ENCODE results near the gene OSBPL9. TPM values are rescaled to one million over a fixed set of nuclear protein-coding genes. Genes with fewer than 3 reads are reported as not detected.

The OSBPL9 gene
- total RNA-seq, 2 experiments from 2014 or later: 35.6 to 36.5 TPM

DNA sequence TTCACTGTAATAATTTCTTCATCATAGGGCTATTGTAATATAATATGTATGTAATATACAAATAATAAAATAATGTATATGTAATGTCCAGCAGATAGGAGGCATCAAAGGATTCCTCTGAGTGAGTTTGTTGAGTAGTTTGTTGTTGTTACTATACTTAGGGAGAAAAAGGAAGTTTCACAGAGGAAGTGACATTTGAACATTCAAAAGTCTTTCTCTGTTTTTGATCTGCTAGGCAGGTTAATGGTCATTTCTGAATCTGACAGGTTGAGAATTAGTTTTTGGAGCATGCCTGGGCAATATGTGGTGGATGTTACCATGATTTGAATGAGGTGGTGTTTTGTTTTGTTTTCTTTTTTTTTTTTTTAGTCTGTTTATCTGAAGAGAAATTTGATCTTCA is 159.5 kb downstream of the OSBPL9 start:
- H3K4me3 ChIP-seq (ENCODE audit: low read length): no peak overlapping the region
- ATAC-seq (ENCODE audit: poor library complexity) (no peak), DNase-seq (no peak)
- ChIA-PET POLR2A (interaction anchor here (1.2 to 1.4 kb wide), 2 partner anchors 47 to 83 kb away, joined by 3 to 5 read pairs; no protein-coding TSS in a partner anchor), CTCF (no interaction called here)
- H3K27me3 ChIP-seq (ENCODE audit: control insufficient read depth in 1 of 2, insufficient read depth in 2 of 2, low read length in 2 of 2): no peaks in the 10 kb centered on the region
- Mint-ChIP-seq H3K27ac (no peak overlapping the region), H3K4me3 (no peak overlapping the region), H3K27me3 (no peaks in the 10 kb centered on the region), H3K4me1 (ENCODE audit: low read depth) (no peaks in the 10 kb centered on the region), H3K36me3 (ENCODE audit: low read depth) (peaks cover 89% of the 10 kb centered on the region), H3K9me3 (no peaks in the 10 kb centered on the region)
- peaks cover 74% of the 10 kb centered on the region for H3K36me3 ChIP-seq (ENCODE audit: insufficient read depth, low read length)
- no peak overlapping the region for H3K27ac ChIP-seq (ENCODE audit: low read depth in 1 of 2, low read length in 2 of 2)
- intact Hi-C loops (cut with DNase I, micrococcal nuclease): no loop called here
- TF ChIP-seq, protein P1, sequence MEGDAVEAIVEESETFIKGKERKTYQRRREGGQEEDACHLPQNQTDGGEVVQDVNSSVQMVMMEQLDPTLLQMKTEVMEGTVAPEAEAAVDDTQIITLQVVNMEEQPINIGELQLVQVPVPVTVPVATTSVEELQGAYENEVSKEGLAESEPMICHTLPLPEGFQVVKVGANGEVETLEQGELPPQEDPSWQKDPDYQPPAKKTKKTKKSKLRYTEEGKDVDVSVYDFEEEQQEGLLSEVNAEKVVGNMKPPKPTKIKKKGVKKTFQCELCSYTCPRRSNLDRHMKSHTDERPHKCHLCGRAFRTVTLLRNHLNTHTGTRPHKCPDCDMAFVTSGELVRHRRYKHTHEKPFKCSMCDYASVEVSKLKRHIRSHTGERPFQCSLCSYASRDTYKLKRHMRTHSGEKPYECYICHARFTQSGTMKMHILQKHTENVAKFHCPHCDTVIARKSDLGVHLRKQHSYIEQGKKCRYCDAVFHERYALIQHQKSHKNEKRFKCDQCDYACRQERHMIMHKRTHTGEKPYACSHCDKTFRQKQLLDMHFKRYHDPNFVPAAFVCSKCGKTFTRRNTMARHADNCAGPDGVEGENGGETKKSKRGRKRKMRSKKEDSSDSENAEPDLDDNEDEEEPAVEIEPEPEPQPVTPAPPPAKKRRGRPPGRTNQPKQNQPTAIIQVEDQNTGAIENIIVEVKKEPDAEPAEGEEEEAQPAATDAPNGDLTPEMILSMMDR (IDR thresholded peaks at IDR 0.05): no peak
- H3K9me3 ChIP-seq (ENCODE audit: control insufficient read depth in 1 of 2, insufficient read depth in 1 of 2, low read length in 2 of 2): no peaks in the 10 kb centered on the region
- no peaks in the 10 kb centered on the region for H3K4me1 ChIP-seq (ENCODE audit: insufficient read depth, low read length)

DNA sequence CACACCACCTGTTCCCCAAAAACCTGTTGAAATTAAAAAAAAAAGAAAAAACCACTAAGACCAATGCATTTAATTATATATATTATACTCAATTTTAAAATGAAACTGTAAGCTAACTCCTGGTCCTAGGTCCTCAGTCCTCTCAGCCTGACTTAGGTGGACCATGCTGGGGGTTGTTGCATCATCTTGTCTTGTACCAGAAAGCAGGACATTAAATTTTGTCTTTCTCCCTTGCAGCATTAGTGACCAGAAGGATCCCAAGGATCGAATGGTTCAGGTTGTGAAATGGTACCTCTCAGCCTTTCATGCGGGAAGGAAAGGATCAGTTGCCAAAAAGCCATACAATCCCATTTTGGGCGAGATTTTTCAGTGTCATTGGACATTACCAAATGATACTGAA is 164.0 kb downstream of the OSBPL9 start:
- DNase-seq (no peak), ATAC-seq (ENCODE audit: poor library complexity) (no peak)
- no peaks in the 10 kb centered on the region for H3K27me3 Mint-ChIP-seq
- TF ChIP-seq, protein P1 (IDR thresholded peaks at IDR 0.05): no peak
- no peaks in the 10 kb centered on the region for H3K9me3 Mint-ChIP-seq
- Histone ChIP-seq H3K36me3 (ENCODE audit: insufficient read depth, low read length) (peaks cover 78% of the 10 kb centered on the region), H3K27me3 (ENCODE audit: control insufficient read depth in 1 of 2, insufficient read depth in 2 of 2, low read length in 2 of 2) (no peaks in the 10 kb centered on the region), H3K4me3 (ENCODE audit: low read length) (no peak overlapping the region), H3K27ac (ENCODE audit: low read depth in 1 of 2, low read length in 2 of 2) (no peak overlapping the region), H3K4me1 (ENCODE audit: insufficient read depth, low read length) (no peaks in the 10 kb centered on the region), H3K9me3 (ENCODE audit: control insufficient read depth in 1 of 2, insufficient read depth in 1 of 2, low read length in 2 of 2) (no peaks in the 10 kb centered on the region)
- H3K4me1 Mint-ChIP-seq (ENCODE audit: low read depth): no peaks in the 10 kb centered on the region
- no peak overlapping the region for H3K27ac Mint-ChIP-seq
- ChIA-PET POLR2A (interaction anchor here (0.6 kb wide), 1 partner anchor 52 kb away, joined by 3 read pairs; no protein-coding TSS in a partner anchor), CTCF (no interaction called here)
- intact Hi-C loops (cut with DNase I, micrococcal nuclease): no loop called here
- H3K36me3 Mint-ChIP-seq (ENCODE audit: low read depth): peaks cover 88% of the 10 kb centered on the region
- no peak overlapping the region for H3K4me3 Mint-ChIP-seq

DNA sequence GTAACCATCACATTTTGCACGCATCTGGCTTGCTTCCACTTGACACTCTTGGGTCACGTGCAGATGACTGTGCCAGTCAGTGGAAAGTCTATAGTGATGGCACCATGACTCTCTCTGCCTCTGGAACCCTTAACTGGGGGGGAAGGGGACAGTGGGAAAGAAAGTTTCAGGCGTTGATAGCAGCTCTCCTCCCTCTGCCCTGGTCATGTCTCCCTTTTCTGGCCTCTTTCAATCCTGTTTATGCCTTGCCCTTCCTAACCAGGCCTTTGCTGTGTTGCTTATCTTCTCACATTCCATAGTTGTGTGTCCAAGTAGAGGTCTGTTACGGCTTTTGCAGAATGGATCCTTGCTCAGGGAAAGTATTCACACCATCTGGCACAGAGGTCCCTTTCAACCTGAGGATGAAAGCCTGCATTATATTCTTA is 168.1 kb downstream of the OSBPL9 start:
- ATAC-seq (ENCODE audit: poor library complexity) (no peak), DNase-seq (no peak)
- H3K4me3 Mint-ChIP-seq: no peak overlapping the region
- no peaks in the 10 kb centered on the region for H3K9me3 ChIP-seq (ENCODE audit: control insufficient read depth in 1 of 2, insufficient read depth in 1 of 2, low read length in 2 of 2)
- peaks cover 92% of the 10 kb centered on the region for H3K36me3 Mint-ChIP-seq (ENCODE audit: low read depth)
- H3K27ac Mint-ChIP-seq: peak overlapping the region; percentile 28
- no peak overlapping the region for H3K27ac ChIP-seq (ENCODE audit: low read depth in 1 of 2, low read length in 2 of 2)
- TF ChIP-seq, protein P1 (IDR thresholded peaks at IDR 0.05): no peak
- intact Hi-C loops (cut with DNase I, micrococcal nuclease): no loop called here
- H3K4me1 ChIP-seq (ENCODE audit: insufficient read depth, low read length): no peaks in the 10 kb centered on the region
- no peaks in the 10 kb centered on the region for H3K27me3 Mint-ChIP-seq
- peaks cover 94% of the 10 kb centered on the region for H3K36me3 ChIP-seq (ENCODE audit: insufficient read depth, low read length)
- ChIA-PET CTCF (no interaction called here), POLR2A (no interaction called here)
- no peak overlapping the region for H3K4me3 ChIP-seq (ENCODE audit: low read length)
- no peaks in the 10 kb centered on the region for H3K4me1 Mint-ChIP-seq (ENCODE audit: low read depth)
- H3K27me3 ChIP-seq (ENCODE audit: control insufficient read depth in 1 of 2, insufficient read depth in 2 of 2, low read length in 2 of 2): no peaks in the 10 kb centered on the region
- H3K9me3 Mint-ChIP-seq: no peaks in the 10 kb centered on the region

Measured in CD4-positive, alpha-beta T cell (primary cell).